ENCODE data around the gene RNU5B-1. TPM values are rescaled to one million over a fixed set of nuclear protein-coding genes. Genes with fewer than 3 reads are reported as not detected.

RNU5B-1 gene
- total and polyA plus RNA-seq, 2 donors from 2014 or later = 54.0 TPM; not detected in 1

GRCh38 chr15:65263313-65263712 lies 41.2 kb upstream of the RNU5B-1 start:
- Histone ChIP-seq H3K36me3 (ENCODE audit: control insufficient read depth in 2 of 3, insufficient read depth in 3 of 3, low read length in 3 of 3) (peaks cover 0 to 24% (median 18%) of the 10 kb centered on the region in 3 donors), H3K27ac (ENCODE audit: low read depth in 2 of 2, low read length in 2 of 2) (no peak overlapping the region), H3K4me1 (ENCODE audit: control insufficient read depth in 2 of 3, insufficient read depth in 2 of 3, low read depth in 1 of 3, low read length in 3 of 3) (peaks cover 0 to 6% (median under 1%) of the 10 kb centered on the region in 3 donors), H3K9ac (ENCODE audit: low read length in 3 of 3) (no peak overlapping the region), H3K4me3 (ENCODE audit: low read length in 3 of 3) (no peak overlapping the region), H3K27me3 (ENCODE audit: control insufficient read depth, insufficient read depth, low read length) (no peaks in the 10 kb centered on the region), H3K9me3 (ENCODE audit: control insufficient read depth in 2 of 3, insufficient read depth in 1 of 3, low read length in 3 of 3) (no peaks in the 10 kb centered on the region)
- intact Hi-C loops (cut with DNase I) = no loop called here
- DNase-seq (no peak), FAIRE-seq (no peak)
- TF ChIP-seq, protein P1, sequence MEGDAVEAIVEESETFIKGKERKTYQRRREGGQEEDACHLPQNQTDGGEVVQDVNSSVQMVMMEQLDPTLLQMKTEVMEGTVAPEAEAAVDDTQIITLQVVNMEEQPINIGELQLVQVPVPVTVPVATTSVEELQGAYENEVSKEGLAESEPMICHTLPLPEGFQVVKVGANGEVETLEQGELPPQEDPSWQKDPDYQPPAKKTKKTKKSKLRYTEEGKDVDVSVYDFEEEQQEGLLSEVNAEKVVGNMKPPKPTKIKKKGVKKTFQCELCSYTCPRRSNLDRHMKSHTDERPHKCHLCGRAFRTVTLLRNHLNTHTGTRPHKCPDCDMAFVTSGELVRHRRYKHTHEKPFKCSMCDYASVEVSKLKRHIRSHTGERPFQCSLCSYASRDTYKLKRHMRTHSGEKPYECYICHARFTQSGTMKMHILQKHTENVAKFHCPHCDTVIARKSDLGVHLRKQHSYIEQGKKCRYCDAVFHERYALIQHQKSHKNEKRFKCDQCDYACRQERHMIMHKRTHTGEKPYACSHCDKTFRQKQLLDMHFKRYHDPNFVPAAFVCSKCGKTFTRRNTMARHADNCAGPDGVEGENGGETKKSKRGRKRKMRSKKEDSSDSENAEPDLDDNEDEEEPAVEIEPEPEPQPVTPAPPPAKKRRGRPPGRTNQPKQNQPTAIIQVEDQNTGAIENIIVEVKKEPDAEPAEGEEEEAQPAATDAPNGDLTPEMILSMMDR (IDR thresholded peaks at IDR 0.05; ENCODE audit: borderline replicate concordance, extremely low read depth, insufficient read depth) = no peak

GRCh38 chr15:65264863-65265430 lies 39.5 kb upstream of the RNU5B-1 start:
- DNase-seq = no peak
- Histone ChIP-seq H3K27me3 (ENCODE audit: control insufficient read depth, insufficient read depth, low read length) (no peaks in the 10 kb centered on the region), H3K4me1 (ENCODE audit: control insufficient read depth in 2 of 3, insufficient read depth in 2 of 3, low read depth in 1 of 3, low read length in 3 of 3) (no peaks in the 10 kb centered on the region), H3K9ac (ENCODE audit: low read length in 3 of 3) (no peak overlapping the region), H3K4me3 (ENCODE audit: low read length in 3 of 3) (no peak overlapping the region), H3K9me3 (ENCODE audit: control insufficient read depth in 2 of 3, insufficient read depth in 1 of 3, low read length in 3 of 3) (no peaks in the 10 kb centered on the region), H3K36me3 (ENCODE audit: control insufficient read depth in 2 of 3, insufficient read depth in 3 of 3, low read length in 3 of 3) (peaks cover 0 to 21% (median 15%) of the 10 kb centered on the region in 3 donors), H3K27ac (ENCODE audit: low read depth in 2 of 2, low read length in 2 of 2) (no peak overlapping the region)
- intact Hi-C loops (cut with DNase I) = no loop called here
- FAIRE-seq = no peak
- TF ChIP-seq, protein P1 (IDR thresholded peaks at IDR 0.05; ENCODE audit: borderline replicate concordance, extremely low read depth, insufficient read depth) = no peak

GRCh38 chr15:65266469-65266868 lies 38.0 kb upstream of the RNU5B-1 start:
- no peaks in the 10 kb centered on the region for H3K27me3 ChIP-seq (ENCODE audit: control insufficient read depth, insufficient read depth, low read length)
- no peak overlapping the region for H3K9ac ChIP-seq (ENCODE audit: low read length in 3 of 3)
- FAIRE-seq = no peak
- H3K36me3 ChIP-seq (ENCODE audit: control insufficient read depth in 2 of 3, insufficient read depth in 3 of 3, low read length in 3 of 3) = peaks cover 0 to 11% (median 8%) of the 10 kb centered on the region in 3 donors
- TF ChIP-seq, protein P1 (IDR thresholded peaks at IDR 0.05; ENCODE audit: borderline replicate concordance, extremely low read depth, insufficient read depth) = no peak
- no peak for DNase-seq
- peaks cover 0 to 4% (median 0%) of the 10 kb centered on the region in 3 donors for H3K4me1 ChIP-seq (ENCODE audit: control insufficient read depth in 2 of 3, insufficient read depth in 2 of 3, low read depth in 1 of 3, low read length in 3 of 3)
- H3K4me3 ChIP-seq (ENCODE audit: low read length in 3 of 3) = no peak overlapping the region
- no peak overlapping the region for H3K27ac ChIP-seq (ENCODE audit: low read depth in 2 of 2, low read length in 2 of 2)
- H3K9me3 ChIP-seq (ENCODE audit: control insufficient read depth in 2 of 3, insufficient read depth in 1 of 3, low read length in 3 of 3) = no peaks in the 10 kb centered on the region
- intact Hi-C loops (cut with DNase I) = no loop called here

GRCh38 chr15:65268411-65268810 lies 36.1 kb upstream of the RNU5B-1 start:
- no peak overlapping the region for H3K4me3 ChIP-seq (ENCODE audit: low read length in 3 of 3)
- H3K9me3 ChIP-seq (ENCODE audit: control insufficient read depth in 2 of 3, insufficient read depth in 1 of 3, low read length in 3 of 3) = no peaks in the 10 kb centered on the region
- TF ChIP-seq, protein P1 (IDR thresholded peaks at IDR 0.05; ENCODE audit: borderline replicate concordance, extremely low read depth, insufficient read depth) = no peak
- intact Hi-C loops (cut with DNase I) = no loop called here
- no peak overlapping the region for H3K9ac ChIP-seq (ENCODE audit: low read length in 3 of 3)
- no peak overlapping the region for H3K27ac ChIP-seq (ENCODE audit: low read depth in 2 of 2, low read length in 2 of 2)
- peaks cover 0 to 5% (median 3%) of the 10 kb centered on the region in 3 donors for H3K36me3 ChIP-seq (ENCODE audit: control insufficient read depth in 2 of 3, insufficient read depth in 3 of 3, low read length in 3 of 3)
- H3K4me1 ChIP-seq (ENCODE audit: control insufficient read depth in 2 of 3, insufficient read depth in 2 of 3, low read depth in 1 of 3, low read length in 3 of 3) = peaks cover 0 to 4% (median 0%) of the 10 kb centered on the region in 3 donors
- no peaks in the 10 kb centered on the region for H3K27me3 ChIP-seq (ENCODE audit: control insufficient read depth, insufficient read depth, low read length)
- DNase-seq = no peak
- no peak for FAIRE-seq

Measured in kidney (tissue), 14 donors.